GM23248 (cell line): ENCODE data around the gene RBMS3. TPM values are rescaled to one million over a fixed set of nuclear protein-coding genes. Genes with fewer than 3 reads are reported as not detected.

ENCODE experiments used
- DNase-seq: peaks from one replicate; pipeline ENCODE4 v3.0.0-alpha.2; 2015
- H2AFZ ChIP-seq: fragments of 200-600 bp; sonication (generic); 2 replicates; pipeline ENCODE4 v1.6.1; 2016; ENCODE audit warnings: antibody characterized with exemption
- H3F3A ChIP-seq: fragments of 200-600 bp; sonication (generic); 2 replicates; pipeline ENCODE4 v1.6.1; 2016; ENCODE audit warnings: mild to moderate bottlenecking, antibody characterized with exemption, mixed run types; ENCODE audit not compliant: insufficient read depth
- H3K27ac ChIP-seq: fragments of 200-600 bp; sonication (generic); 2 replicates; pipeline ENCODE4 v1.5.1; 2016; ENCODE audit warnings: mild to moderate bottlenecking
- H3K27me3 ChIP-seq: fragments of 200-600 bp; sonication (generic); replicated peaks from 2 replicates; pipeline ENCODE4 v1.6.1; 2016; ENCODE audit warnings: mild to moderate bottlenecking; ENCODE audit not compliant: insufficient read depth
- H3K36me3 ChIP-seq: fragments of 200-600 bp; sonication (generic); 2 replicates; pipeline ENCODE4 v1.6.1; 2016; ENCODE audit warnings: low read depth, mild to moderate bottlenecking
- H3K4me1 ChIP-seq: fragments of 200-600 bp; sonication (generic); 2 replicates; pipeline ENCODE4 v1.6.1; 2016; ENCODE audit warnings: mild to moderate bottlenecking; ENCODE audit not compliant: insufficient read depth
- H3K4me2 ChIP-seq: fragments of 200-600 bp; sonication (generic); one replicate; pipeline ENCODE4 v1.6.1; 2016; ENCODE audit warnings: mild to moderate bottlenecking; ENCODE audit not compliant: unreplicated experiment
- H3K4me3 ChIP-seq: fragments of 200-600 bp; sonication (generic); 2 replicates; pipeline ENCODE4 v1.5.1; 2016; ENCODE audit warnings: mild to moderate bottlenecking
- H3K79me2 ChIP-seq: fragments of 200-600 bp; sonication (generic); 2 replicates; pipeline ENCODE4 v1.6.1; 2016; ENCODE audit warnings: mild to moderate bottlenecking; ENCODE audit not compliant: insufficient read depth
- H3K9ac ChIP-seq: fragments of 200-600 bp; sonication (generic); 2 replicates; pipeline ENCODE4 v1.6.1; 2016; ENCODE audit warnings: mild to moderate bottlenecking
- H3K9me2 ChIP-seq: fragments of 200-600 bp; sonication (generic); 2 replicates; pipeline ENCODE4 v1.6.1; 2016; ENCODE audit warnings: mixed run types, mild to moderate bottlenecking, moderate library complexity; ENCODE audit not compliant: insufficient read depth
- H3K9me3 ChIP-seq: fragments of 200-600 bp; sonication (generic); one replicate; pipeline ENCODE4 v1.6.1; 2017; ENCODE audit warnings: low read depth
- H4K20me1 ChIP-seq: fragments of 200-600 bp; sonication (generic); 2 replicates; pipeline ENCODE4 v1.6.0; 2016; ENCODE audit not compliant: insufficient read depth
- EZH2 ChIP-seq: fragments of 200-600 bp; sonication (generic); IDR thresholded peaks from 2 replicates; pipeline ENCODE4 v1.6.1; 2018; ENCODE audit warnings: antibody characterized with exemption, mild to moderate bottlenecking; ENCODE audit not compliant: insufficient read depth, poor library complexity, severe bottlenecking
- EZH2phosphoT487 ChIP-seq: fragments of 200-600 bp; sonication (generic); IDR thresholded peaks from 2 replicates; pipeline ENCODE4 v1.6.1; 2018; ENCODE audit warnings: antibody characterized with exemption, moderate library complexity, mild to moderate bottlenecking, low read depth; ENCODE audit not compliant: insufficient read depth
- WGBS, 2 experiments: methylation state at CpG; one replicate each; pipeline ENCODE4 v1.1.6; 2015 to 2017; ENCODE audit warnings: low lambda C conversion rate in 2 of 2, low coverage in 1 of 2; ENCODE audit errors: missing lambda C conversion rate in 2 of 2; 5-methylcytosine and 5-hydroxymethylcytosine counted together
- in situ Hi-C: fragments of 300-500 bp; cut with MboI; formaldehyde crosslinking; loops from 2 replicates; pipeline ENCODE4 v1.15.0; 2020
- polyA plus RNA-seq: library from polyadenylated mRNA; unstranded; fragments of >200 nt; fragmentation: Nextera tagmentation; extraction: Ambion mirVana; gene quantifications from 2 replicates; pipeline ENCODE4 v1.2.1, GENCODE V29; 2016
- total RNA-seq: library from RNA; depleted of rRNA; stranded (reverse); fragments of >200 nt; shearing (Covaris generic); gene quantifications from 2 replicates; pipeline ENCODE4 v1.2.3, GENCODE V29; 2014

The RBMS3 gene
- total and polyA plus RNA-seq, 2 experiments from 2014 or later: 40.0 to 94.3 TPM

- peak overlapping the region; percentile 78 for H3K4me2 ChIP-seq
- 53 to 55% methylated on average over 9 of the region's 9 CpGs for WGBS, 2 experiments
- peak overlapping the region; percentile 82 for H3K27ac ChIP-seq
- H3F3A ChIP-seq: peaks cover 60% of the 10 kb centered on the region
- no peak for TF ChIP-seq EZH2phosphoT487
- TF ChIP-seq EZH2: no peak
- H3K9me2 ChIP-seq: no peaks in the 10 kb centered on the region
- H3K36me3 ChIP-seq: no peaks in the 10 kb centered on the region
- in situ Hi-C loops: loop anchor here (25.0 kb wide), 2 partner anchors 472 to 847 kb away; partner anchors contain the start of gene RBMS3
- H4K20me1 ChIP-seq: no peaks in the 10 kb centered on the region
- H3K9ac ChIP-seq: peak overlapping the region; percentile 71
- no peaks in the 10 kb centered on the region for H3K27me3 ChIP-seq
- DNase-seq: peak; percentile 70
- peak overlapping the region; percentile 32 for H3K4me3 ChIP-seq
- peaks cover 75% of the 10 kb centered on the region for H3K4me1 ChIP-seq
- no peaks in the 10 kb centered on the region for H3K9me3 ChIP-seq
- peaks cover 15% of the 10 kb centered on the region; the same call in 1 of the 2 replicates for H3K79me2 ChIP-seq
- H2AFZ ChIP-seq: no peak overlapping the region
These were observed 478.7 kb downstream of the RBMS3 start for GRCh38 chr3:29759411-29760225.

GRCh38 chr3:29760226-29760685, 479.4 kb downstream of the RBMS3 start:
- H3K4me3 ChIP-seq: no peak overlapping the region
- H3K27ac ChIP-seq: peak overlapping the region; percentile 82
- no peaks in the 10 kb centered on the region for H3K9me2 ChIP-seq
- TF ChIP-seq EZH2phosphoT487 (no peak), EZH2 (no peak)
- peaks cover 81% of the 10 kb centered on the region for H3K4me1 ChIP-seq
- in situ Hi-C loops: loop anchor here (25.0 kb wide), 2 partner anchors 473 to 848 kb away; partner anchors contain the start of gene RBMS3
- no peaks in the 10 kb centered on the region for H4K20me1 ChIP-seq
- H3K4me2 ChIP-seq: no peak overlapping the region
- peaks cover 65% of the 10 kb centered on the region for H3F3A ChIP-seq
- H3K9me3 ChIP-seq: no peaks in the 10 kb centered on the region
- H3K79me2 ChIP-seq: peaks cover 15% of the 10 kb centered on the region; the same call in 1 of the 2 replicates
- H3K36me3 ChIP-seq: no peaks in the 10 kb centered on the region
- no peaks in the 10 kb centered on the region for H3K27me3 ChIP-seq
- H2AFZ ChIP-seq: no peak overlapping the region
- H3K9ac ChIP-seq: no peak overlapping the region
- DNase-seq: no peak

GRCh38 chr3:29761517-29761916, 480.6 kb downstream of the RBMS3 start:
- Histone ChIP-seq H3K4me1 (peaks cover 80% of the 10 kb centered on the region), H3K4me3 (no peak overlapping the region), H3K27ac (no peak overlapping the region), H3K4me2 (no peak overlapping the region), H2AFZ (no peak overlapping the region), H4K20me1 (no peaks in the 10 kb centered on the region), H3K9me3 (no peaks in the 10 kb centered on the region), H3K27me3 (no peaks in the 10 kb centered on the region), H3K36me3 (no peaks in the 10 kb centered on the region), H3F3A (peaks cover 68% of the 10 kb centered on the region), H3K79me2 (peaks cover 15% of the 10 kb centered on the region; the same call in 1 of the 2 replicates), H3K9me2 (no peaks in the 10 kb centered on the region), H3K9ac (no peak overlapping the region)
- no peak for DNase-seq
- in situ Hi-C loops: loop anchor here (25.0 kb wide), 2 partner anchors 474 to 849 kb away; partner anchors contain the start of gene RBMS3
- no peak for TF ChIP-seq EZH2phosphoT487
- WGBS, 2 experiments: 98 to 100% methylated on average over 2 of the region's 2 CpGs

- peak overlapping the region; percentile 39 for H3K4me3 ChIP-seq
- peaks cover 58% of the 10 kb centered on the region for H3F3A ChIP-seq
- H3K4me2 ChIP-seq: peak overlapping the region; percentile 58
- peaks cover 15% of the 10 kb centered on the region; the same call in 1 of the 2 replicates for H3K79me2 ChIP-seq
- no peaks in the 10 kb centered on the region for H3K9me3 ChIP-seq
- H3K36me3 ChIP-seq: no peaks in the 10 kb centered on the region
- in situ Hi-C loops: loop anchor here (25.0 kb wide), 2 partner anchors 476 to 851 kb away; partner anchors contain the start of gene RBMS3
- no peaks in the 10 kb centered on the region for H3K27me3 ChIP-seq
- H3K4me1 ChIP-seq: peaks cover 64% of the 10 kb centered on the region
- no peaks in the 10 kb centered on the region for H4K20me1 ChIP-seq
- no peaks in the 10 kb centered on the region for H3K9me2 ChIP-seq
- 21 to 25% methylated on average over 1 of the region's 1 CpG for WGBS, 2 experiments
- TF ChIP-seq EZH2: no peak
- TF ChIP-seq EZH2phosphoT487: no peak
- H2AFZ ChIP-seq: no peak overlapping the region
- peak overlapping the region; percentile 71 for H3K27ac ChIP-seq
- peak; percentile 53 for DNase-seq
- peak overlapping the region; percentile 21; the same call in 1 of the 2 replicates for H3K9ac ChIP-seq
These were observed 482.2 kb downstream of the RBMS3 start for GRCh38 chr3:29763115-29763514.
